ENCODE data around the gene HS1BP3.

HS1BP3 gene, protein sequence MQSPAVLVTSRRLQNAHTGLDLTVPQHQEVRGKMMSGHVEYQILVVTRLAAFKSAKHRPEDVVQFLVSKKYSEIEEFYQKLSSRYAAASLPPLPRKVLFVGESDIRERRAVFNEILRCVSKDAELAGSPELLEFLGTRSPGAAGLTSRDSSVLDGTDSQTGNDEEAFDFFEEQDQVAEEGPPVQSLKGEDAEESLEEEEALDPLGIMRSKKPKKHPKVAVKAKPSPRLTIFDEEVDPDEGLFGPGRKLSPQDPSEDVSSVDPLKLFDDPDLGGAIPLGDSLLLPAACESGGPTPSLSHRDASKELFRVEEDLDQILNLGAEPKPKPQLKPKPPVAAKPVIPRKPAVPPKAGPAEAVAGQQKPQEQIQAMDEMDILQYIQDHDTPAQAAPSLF

DNA sequence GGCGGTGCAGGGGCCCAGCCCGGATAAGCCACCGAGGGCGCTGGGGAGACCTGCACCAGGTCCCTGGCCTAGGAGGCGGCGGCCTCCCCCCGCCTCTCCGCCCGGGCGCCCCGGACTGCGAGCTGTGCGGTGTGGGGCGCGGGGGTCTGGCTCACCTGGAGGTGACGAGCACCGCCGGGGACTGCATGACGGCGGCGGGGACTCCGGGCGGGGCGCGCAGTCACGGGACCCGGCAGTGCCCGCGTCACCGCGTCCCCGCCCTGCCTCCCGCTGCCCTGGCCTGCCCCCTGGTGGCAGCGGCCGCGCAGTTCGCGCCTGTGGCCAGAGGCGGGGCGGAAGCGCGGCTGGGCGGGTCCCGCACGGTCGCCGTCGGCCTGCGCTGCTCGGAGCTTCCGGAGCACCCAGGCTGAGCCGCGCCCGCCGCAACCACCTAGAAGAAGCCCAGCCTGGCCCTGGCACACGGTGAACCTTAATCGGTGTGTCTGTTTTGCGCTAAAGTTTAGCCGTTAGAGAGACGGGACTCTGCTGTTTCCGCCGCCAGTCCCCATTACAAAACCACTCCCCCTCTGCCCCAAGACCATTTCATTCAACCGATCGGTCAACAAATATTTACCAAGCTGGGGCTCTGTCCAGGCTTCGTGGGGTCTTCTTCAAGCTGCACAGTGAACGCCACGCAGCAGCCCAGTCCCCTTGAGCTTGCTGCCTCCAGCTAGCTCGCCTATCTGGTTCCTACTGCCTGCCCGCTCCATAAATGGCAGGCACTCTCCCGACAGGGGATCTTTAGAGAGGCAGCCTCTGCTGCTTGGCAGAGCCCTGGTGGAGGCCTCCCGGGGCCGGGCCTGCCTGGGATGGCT, at the start of gene HS1BP3:
Gene HS1BP3, minus strand, starts transcription at position 222 of the 854 bp plus-strand sequence. Its CDS starts 35 bp downstream, at position 187.
- peak; percentile 76 to 93 for DNase-seq

DNA sequence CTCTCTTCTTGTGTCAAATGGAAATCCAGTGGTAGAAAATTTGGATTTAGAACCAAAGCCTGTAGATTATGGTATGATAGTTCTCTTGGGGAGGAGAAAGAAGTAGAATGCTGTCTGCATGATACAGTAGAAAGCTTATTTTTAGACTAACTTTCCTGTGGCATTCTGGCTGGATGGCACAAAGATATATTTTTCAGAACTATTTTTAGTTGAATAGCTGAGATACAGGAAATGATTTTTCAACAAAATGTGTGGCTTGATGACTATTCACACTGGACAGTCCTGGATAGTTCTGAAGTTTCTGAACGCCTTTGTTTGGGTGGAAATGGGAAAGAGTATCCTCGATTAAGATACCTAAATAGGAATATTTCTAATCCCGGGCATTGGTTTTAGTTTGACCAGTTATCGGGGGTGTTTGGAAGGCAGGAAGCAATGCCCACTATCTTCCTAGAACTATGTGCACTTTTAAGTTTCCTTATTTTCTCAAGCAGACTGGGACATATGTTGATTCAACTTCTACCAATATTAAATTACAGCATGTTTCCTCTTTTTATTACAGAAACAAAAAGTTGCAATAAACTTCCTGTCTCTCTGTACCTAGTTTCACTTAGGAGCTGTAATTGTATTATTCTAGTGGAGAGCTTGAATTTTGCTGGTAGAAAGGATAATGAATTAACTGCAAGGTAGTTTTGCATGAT, 48.2 kb upstream of the HS1BP3 start:
- DNase-seq, result peak; percentile 55 to 72

DNA sequence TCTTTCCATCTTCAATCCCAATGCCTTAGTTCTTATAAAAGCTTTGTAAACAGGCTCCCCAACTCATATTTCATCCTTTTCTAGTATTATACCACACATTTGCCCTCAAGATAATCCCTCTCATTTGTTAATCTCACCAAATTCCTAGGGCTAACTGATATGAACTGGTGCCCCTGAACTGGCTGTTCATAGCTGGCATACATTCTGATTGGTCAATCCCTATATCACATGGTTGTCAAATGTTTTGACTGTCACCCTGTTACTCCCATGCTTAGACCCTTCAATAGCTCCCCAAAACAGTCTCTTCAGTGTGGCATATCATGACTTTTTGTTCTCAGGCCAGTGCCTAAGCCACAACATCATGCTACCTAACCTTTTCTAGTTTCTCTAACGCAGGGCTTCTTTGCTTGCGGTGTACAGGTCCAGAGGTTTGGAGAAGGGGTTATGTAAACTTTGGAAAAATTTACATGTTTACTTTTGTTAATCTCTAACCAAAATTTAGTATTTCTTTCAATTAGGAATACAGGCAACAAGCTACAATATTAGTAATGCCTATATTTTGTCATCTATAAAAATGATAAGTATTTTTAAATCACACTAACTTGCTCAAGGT, 46.5 kb upstream of the HS1BP3 start:
- no peak for DNase-seq

DNA sequence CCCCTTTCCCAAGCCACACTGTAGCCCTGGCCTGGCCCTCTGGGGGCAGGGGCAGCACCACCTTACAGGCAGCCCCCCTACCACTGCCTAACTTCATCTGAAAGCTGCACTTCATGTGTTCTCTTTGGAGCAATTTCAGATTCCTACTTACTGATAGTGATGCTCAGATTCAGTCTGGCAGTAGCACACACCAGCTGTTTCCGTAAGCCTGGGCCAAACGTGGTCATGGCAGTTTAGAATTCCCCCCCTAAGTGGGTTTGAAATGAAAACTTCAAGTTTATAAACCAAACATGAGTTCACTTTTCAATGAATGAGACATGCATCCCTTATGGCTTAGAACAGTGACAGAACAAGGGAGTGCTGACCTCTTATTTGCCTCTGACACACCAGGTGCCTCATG, 45.5 kb upstream of the HS1BP3 start:
- no peak for DNase-seq

DNA sequence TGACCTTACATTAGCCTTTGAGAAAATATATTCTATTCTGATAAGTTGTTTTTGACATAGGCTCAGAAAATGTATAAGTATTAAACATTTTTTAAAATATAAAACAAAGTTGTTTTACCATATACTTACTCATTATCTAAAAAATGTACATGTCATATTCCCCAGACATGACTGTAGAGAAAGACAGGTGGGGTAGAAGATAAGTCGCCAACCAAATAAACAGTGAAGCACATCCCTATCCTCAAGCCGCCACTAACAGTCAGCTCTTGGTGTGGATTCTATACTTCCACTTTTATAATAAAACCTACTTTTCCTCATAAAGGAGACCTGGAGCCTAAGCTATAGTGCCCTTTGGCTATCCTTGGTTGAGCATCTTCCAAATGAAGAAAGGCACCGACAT, 42.4 kb upstream of the HS1BP3 start:
- DNase-seq, result no peak

DNA sequence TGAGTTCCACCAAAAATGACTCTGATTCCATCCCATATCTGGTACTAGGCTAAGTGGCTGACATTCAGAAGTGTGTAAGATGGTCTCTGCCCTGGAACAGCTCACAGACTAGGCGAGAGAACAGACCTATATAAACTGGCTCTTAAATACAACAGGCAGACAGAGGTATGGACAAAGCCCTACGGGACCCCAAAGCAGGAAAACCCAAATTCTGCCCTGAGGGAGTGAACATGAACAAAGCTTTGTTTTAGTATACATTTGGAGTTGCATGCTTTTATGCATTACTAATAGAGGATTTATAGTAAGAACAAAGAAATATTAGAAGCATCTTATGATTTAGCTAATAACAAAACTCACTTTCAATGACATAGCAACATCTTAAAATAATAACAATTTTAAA, 41.2 kb upstream of the HS1BP3 start:
- no peak for DNase-seq

DNA sequence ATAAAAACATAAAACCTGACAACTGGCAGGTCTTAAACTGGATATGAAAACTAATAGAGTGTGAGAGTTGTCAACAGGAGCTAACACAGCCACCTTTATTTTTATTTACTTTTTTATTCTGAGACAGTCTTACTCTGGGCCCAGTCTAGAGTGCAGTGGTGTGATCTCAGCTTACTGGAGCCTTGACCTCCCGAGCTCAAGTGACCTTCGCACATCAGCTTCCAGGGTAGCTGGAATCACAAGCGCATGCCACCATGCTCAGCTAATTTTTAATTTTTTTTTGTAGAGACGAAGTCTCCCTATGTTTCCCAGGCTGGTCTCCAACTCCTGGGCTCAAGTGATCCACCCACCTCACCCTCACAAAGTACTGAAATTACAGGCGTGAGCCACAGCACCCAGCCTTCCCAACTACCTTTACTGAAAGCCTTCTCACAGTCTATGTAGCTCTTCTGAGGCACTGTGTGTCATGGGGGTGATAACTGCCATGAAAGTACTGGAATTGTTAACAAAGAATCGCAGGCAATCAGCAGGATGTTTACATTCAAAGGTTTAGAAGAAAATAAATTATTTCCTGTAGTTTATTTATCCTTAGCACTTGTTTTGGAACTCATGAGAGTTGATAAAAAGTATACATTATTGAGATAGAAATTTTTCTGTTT, 40.3 kb upstream of the HS1BP3 start:
- no peak for DNase-seq

DNA sequence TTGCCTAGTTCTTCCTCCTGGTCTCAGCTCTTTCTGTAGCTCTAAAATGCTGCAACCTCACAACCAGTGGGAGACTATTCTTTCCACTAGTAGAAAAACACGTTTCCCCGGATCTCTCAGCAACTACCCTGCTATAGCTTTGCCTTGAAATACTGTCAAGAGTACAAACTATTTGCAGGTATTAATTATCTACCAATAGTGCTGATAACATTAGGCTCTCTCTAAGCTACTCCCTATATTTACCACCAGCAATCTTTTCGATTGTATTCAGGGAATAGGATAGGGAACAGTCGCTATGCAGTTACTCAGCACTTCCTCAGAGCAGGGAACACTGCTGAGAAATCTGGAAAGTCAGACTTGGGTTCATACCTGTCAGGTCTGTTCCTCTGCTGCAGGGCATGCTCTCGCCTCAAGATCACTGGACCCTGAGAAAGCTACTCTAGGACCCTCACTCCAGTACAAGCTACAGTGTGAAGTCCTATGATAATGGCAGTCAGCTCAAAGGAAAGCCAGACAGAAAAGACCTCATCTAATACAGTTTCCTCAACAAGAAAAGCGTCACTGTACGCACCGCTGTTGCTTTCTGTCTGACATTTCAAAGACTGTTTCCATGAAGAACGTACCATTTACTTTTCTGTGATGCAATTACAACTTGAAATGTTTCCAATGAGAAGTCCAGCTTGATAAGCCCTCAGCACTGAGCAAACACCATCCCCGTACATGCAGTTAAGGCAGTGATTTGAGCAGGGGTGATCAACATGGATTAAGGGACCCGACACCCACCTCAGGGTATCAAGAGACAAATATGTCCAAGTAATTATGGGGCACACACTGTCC, 38.7 kb upstream of the HS1BP3 start:
- no peak for DNase-seq

DNA sequence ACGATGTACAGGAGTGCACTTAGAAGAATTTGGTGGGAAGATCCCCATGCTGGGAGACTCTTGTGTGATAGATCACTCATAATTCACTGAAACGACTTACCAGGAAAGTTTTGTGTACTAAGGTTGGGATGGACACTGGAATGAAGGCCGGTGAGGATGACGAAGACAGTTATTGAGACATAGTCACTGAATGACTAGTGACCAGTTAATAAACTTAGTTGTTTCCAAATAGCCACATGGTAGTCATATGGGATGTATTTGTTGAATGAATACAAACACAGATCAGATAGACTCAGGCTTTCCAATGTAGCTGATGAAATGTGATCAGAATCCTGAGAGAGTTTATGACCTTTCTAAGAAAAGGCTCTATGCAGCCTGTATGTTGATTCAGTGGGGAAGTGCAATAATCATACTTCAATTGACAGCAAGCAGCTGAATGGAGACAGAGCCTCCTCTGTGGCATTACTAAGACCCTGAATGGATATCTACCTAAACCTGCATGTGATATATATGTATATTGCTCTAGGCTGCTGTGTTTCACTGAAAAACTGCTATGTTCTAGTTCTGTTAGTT, 36.4 kb upstream of the HS1BP3 start:
- DNase-seq, result no peak

DNA sequence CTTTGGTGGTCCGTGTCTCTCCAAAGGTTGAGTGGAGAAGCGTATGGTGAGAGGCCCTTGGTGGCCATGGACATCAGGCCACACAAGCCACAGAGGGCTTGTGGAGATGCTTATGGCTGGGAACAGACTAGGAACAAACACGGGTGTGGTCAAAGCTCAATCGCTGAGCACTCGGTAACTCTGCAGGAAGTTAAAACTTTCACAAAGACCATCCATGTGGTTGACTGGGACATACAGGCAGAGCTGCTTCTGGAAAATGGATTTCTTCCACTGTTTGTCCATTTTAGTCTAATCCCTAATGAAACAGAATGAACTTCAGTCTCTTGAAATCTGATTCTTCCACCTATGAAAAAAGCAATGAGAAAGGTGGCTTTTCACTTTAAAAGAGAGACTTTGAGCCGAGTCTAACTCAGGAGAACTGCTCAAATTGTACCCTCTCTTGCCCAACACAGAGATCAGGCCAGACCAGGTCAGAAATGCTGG, 33.7 kb upstream of the HS1BP3 start:
- no peak for DNase-seq

DNA sequence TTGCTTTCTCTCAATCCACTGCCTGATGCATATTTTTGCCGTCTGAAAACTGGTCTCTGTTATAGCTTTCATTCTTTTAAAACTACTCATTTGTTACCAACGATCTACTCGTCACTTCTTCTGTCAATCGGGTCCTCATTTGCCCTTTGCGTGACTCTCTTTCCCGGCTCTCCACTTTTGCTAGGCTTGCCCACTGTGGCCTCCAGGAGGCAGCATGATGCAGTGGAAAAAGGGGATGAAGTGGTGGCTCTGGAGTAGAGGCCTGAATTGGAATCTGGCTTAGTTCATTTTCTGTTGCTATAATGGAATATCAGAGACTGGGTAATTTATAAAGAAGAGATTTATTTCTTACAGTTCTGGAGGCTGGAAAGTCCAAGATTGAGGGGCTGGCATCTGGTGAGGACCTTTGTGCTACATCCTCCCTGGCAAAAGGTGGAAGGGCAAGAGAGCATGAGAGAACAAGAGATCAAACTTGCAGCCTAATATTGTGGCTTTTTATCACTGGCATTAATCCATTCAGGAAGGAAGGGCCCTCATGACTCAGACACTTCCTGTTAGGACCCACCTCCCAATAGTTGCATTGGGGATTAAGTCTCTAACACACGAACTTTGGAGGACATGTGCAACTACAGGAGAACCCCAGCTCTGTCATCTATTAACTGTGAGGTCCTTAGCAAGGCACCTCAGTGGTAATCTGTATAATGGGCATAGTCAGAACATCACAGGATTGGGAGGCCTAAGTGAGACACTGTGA, 31.4 kb upstream of the HS1BP3 start:
- peak in 1 of 2 donors; percentile 15 for DNase-seq

DNA sequence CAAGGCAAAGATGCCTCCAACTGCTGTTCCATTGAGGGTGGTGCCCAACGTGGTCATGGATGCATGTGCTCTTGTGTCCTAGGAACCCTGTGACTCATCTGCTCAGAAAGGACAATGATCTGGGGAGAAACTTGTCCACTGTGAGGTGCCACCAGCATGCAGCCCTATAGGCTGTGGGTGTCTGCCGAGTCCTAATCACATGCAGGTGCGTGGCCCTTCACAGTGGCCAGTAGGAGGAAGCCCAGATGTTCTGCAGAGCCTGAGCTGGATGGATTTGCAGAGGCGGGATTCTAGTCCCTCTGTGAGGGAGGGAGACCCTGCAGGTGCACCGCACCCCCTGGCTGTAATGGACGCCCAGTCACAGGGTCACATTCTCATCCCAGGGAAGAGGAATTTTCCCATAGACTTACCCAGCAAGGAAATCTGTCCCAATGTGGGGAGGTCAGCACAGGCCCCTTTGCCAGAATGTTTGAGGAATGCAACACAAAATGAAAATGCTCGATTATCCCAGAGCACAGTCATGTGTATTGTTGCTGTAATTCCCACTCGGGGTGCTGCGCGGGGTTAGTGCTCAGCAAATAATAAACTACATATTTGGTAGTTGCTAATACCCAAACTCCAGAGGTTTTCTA, 30.0 kb upstream of the HS1BP3 start:
- no peak for DNase-seq

DNA sequence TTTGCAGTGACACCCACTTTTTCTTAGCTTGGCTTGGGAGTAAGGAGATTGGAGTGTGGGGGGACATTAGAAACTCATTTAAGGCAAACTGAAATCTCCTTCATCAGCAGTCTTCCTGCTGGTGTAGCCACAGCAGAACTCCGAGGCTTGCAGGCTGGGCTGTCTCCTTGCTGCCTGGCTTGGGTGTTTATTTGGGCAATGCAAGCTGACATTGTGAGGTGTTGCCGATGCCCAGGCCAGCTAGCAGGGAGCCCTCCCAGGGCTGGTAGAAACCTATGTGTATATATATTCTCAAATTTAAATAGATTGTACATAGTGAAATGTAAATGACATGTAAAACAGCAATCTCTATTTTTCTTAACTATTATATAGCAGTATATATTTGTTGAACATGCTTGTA, 27.9 kb upstream of the HS1BP3 start:
- no peak for DNase-seq

DNA sequence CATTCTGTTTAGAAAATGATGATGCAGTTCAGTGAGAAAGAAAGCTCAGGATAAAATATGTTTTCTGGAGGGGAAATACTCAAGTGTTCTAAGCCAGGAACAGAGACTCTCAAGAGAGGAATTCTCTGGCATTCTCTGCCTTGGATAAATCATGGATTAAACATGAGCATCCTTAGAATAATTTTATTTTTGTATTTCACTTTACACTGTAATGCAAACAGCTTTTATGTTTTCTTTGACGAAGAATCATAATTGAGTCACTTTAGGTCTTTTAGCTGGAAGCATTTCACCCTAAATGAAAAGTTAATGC, 27.1 kb upstream of the HS1BP3 start:
- no peak for DNase-seq

DNA sequence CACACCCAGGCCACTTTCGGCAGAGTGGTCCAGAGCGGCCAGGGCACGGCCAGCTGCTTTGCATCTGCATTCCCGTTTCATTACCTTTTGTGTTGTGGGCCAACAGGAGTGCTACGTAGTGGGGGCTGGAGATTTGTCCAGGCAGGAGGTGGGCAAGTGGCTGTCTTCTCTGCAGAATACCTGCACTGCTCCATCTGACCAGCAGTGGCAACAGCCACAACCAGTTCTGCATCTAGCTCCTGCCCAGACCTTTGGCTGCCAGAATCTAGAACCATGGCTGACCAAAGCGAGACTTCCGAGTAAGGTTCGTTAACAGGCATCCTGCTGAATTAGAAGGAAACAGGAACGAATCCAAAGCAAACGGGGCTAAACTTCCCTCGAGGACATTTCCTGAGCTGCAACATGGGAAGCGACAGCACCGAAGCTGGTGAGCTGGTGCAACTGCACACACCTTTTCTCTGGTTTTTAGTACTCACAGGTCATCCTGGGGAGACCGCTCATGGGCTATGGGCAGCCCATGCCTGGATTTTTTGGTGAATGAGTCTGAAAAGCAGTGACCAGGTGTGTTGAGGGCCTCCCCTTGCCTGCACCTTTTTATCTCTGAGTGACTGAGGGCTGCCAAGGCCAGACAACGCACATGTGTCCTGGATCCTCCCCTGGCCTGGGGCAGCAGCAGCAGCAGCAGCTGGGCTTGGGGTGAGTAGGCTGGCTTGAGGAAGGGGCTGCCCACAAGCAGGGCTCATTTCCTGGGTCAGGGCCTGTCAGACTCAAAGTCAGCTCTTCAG, 26.6 kb upstream of the HS1BP3 start:
- no peak for DNase-seq

DNA sequence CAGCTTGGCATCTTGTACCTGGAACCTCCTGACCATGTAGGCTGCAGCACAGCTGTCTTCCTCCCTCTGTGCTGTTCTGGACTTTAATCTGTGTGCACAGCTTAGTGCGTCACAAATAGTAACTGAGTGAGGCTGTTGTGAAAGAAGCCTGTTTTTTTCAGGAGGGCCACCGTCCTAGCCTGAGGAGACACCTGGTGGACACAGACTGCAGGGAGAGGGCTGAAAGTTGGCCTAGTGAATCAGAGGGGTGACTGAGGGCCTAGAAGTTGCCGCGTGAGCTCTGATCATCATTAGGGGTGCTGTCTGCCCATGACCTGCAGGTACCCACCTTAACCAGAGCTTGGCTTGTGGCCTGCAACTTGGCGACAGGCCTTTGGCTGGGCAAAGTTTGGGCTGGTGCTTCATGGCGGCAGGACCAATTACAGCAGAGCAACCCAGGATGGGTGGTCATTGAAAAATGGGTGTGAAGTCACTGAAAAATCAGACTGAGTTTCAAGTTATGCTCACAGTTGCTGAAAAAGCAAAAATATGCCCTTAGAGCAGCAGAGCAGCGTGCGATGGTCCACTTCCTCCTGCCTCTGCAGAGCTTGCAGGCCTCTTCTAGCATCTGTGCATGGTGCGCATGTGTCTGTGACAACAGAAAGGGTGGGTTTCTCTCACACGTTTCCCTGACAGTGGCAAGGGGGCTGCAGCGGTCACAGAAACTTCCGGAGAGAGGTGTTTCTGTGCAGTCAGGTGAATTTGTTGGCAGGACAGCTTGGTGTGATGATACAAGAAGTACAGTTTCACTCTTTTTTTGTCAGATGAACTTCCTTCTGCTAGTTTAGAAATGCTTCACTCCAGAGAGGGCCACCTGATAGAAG, 25.7 kb upstream of the HS1BP3 start:
- DNase-seq, result no peak

DNA sequence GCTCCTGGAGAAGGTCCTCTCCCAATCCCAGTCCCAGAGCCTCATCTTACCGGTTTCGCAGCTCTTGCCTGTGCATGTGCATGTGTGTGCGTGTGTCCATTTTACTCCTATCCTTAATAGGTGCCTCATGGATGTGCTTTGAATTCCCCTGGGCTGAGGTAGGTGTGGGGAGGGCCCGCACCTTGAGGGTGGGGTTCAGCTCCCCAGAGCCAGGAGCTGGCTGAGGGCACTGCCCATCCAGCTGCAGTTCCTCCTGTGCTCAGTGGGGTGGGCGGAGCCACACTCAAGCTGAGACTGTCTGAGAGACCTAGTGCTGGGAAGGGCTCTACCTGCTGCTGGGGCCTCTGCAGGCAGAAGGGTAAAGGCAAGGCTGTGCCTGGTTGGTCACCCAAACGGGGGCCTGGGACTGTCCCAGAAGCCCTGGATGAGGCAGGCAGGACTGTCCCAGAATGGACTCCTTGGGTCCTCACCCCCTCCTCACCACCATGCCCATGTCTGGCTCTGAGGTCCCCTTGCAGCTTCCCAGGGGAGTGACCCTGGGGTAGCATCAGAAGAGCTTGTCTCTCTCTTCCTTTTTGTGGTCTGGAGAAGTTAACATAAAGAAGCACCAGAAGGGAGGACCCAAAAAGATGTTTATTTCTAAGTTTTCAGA, 24.9 kb upstream of the HS1BP3 start:
- DNase-seq, result no peak

All from inflammatory macrophage treated with lipopolysaccharide for 1 hour (primary cell).